A673 (cell line): ENCODE data around the gene EIF2B1.
"Not testable (repeated sequence)": the region's sequence is repeated elsewhere in the genome, so short reads cannot be mapped to it uniquely, and the experiment has no call there.

Experiments used
- EZH2 ChIP-seq: fragments of 200-600 bp; sonication (generic); IDR thresholded peaks from 2 replicates; pipeline ENCODE4 v1.6.1; 2017; ENCODE audit warnings: borderline replicate concordance, low read depth, mild to moderate bottlenecking, mixed read lengths, antibody characterized with exemption, low read length; ENCODE audit not compliant: poor library complexity, severe bottlenecking
- TF ChIP-seq, protein P1 (sequence below): fragments of 300-800, 200-600 bp; sonication (generic); conservative IDR thresholded peaks from 2 replicates; pipeline ENCODE4 v1.5.1; 2017; ENCODE audit warnings: low read depth, mild to moderate bottlenecking, antibody characterized with exemption, low read length, moderate library complexity, mixed read lengths

GRCh38 chr12:123578829-123579228 lies 54.7 kb downstream of the EIF2B1 start:
- TF ChIP-seq, protein P1, sequence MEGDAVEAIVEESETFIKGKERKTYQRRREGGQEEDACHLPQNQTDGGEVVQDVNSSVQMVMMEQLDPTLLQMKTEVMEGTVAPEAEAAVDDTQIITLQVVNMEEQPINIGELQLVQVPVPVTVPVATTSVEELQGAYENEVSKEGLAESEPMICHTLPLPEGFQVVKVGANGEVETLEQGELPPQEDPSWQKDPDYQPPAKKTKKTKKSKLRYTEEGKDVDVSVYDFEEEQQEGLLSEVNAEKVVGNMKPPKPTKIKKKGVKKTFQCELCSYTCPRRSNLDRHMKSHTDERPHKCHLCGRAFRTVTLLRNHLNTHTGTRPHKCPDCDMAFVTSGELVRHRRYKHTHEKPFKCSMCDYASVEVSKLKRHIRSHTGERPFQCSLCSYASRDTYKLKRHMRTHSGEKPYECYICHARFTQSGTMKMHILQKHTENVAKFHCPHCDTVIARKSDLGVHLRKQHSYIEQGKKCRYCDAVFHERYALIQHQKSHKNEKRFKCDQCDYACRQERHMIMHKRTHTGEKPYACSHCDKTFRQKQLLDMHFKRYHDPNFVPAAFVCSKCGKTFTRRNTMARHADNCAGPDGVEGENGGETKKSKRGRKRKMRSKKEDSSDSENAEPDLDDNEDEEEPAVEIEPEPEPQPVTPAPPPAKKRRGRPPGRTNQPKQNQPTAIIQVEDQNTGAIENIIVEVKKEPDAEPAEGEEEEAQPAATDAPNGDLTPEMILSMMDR = not testable (repeated sequence)
- TF ChIP-seq EZH2 = not testable (repeated sequence)
